Stimulated activated naive B cell treated with anti-CD40 and anti-IgM and Interleukin-4, amounts not matched to agents 10 μg/mL and 1 μg/mL and 100 μg/mL, for 72 hours (primary cell): ENCODE data around the gene NAT16.
A peak's percentile ranks its signal among the peaks of the same experiment; 100 is the strongest.

Experiments
- ATAC-seq, 2 donors: fragments of 150-1000 bp; cut with Tn5 transposase; replicated peaks; 2 replicates each; pipeline ENCODE4 v1.10.0; 2021; ENCODE audit warnings: moderate library complexity in 1 of 2
- DNase-seq: peaks from one replicate; pipeline ENCODE4 v3.0.0; 2021
- H3K27ac Mint-ChIP-seq: one replicate; pipeline ENCODE4 v1.8.0; 2022; ENCODE audit warnings: mild to moderate bottlenecking, mixed read lengths
- H3K27me3 Mint-ChIP-seq, 2 donors: one replicate each; pipeline ENCODE4 v1.8.0; 2022; ENCODE audit warnings: mixed read lengths in 2 of 2
- H3K36me3 Mint-ChIP-seq, 2 donors: one replicate each; pipeline ENCODE4 v1.8.0; 2022; ENCODE audit warnings: mixed read lengths in 2 of 2, mild to moderate bottlenecking in 1 of 2
- H3K4me1 Mint-ChIP-seq, 2 donors: one replicate each; pipeline ENCODE4 v1.8.0; 2022; ENCODE audit warnings: mixed read lengths in 2 of 2, mild to moderate bottlenecking in 1 of 2
- H3K4me3 Mint-ChIP-seq, 2 donors: one replicate each; pipeline ENCODE4 v1.8.0; 2022; ENCODE audit warnings: mild to moderate bottlenecking in 2 of 2, mixed read lengths in 2 of 2, moderate library complexity in 1 of 2
- H3K9me3 Mint-ChIP-seq, 2 donors: one replicate each; pipeline ENCODE4 v1.8.0; 2022; ENCODE audit warnings: mixed read lengths in 2 of 2, mild to moderate bottlenecking in 1 of 2

NAT16 gene

GRCh38 chr7:101171442-101171837 lies 8.7 kb downstream of the NAT16 start:
- peaks cover 90 to 100% of the 10 kb centered on the region in 2 donors for H3K27me3 Mint-ChIP-seq
- H3K9me3 Mint-ChIP-seq, result peaks cover 0 to 7% of the 10 kb centered on the region in 2 donors
- DNase-seq (no peak), ATAC-seq (no peak)
- H3K4me3 Mint-ChIP-seq, result peak overlapping the region; percentile 36 to 74
- peak overlapping the region; percentile 94 for H3K27ac Mint-ChIP-seq
- H3K4me1 Mint-ChIP-seq, result peaks cover 51 to 79% of the 10 kb centered on the region in 2 donors
- peaks cover 9 to 14% of the 10 kb centered on the region in 2 donors for H3K36me3 Mint-ChIP-seq

- DNase-seq, result no peak
- Mint-ChIP-seq H3K9me3 (peaks cover 0 to 7% of the 10 kb centered on the region in 2 donors), H3K36me3 (peaks cover 9 to 14% of the 10 kb centered on the region in 2 donors), H3K4me1 (peaks cover 57 to 85% of the 10 kb centered on the region in 2 donors), H3K27me3 (peaks cover 91 to 100% of the 10 kb centered on the region in 2 donors), H3K27ac (peak overlapping the region; percentile 94), H3K4me3 (peak overlapping the region; percentile 36 to 74)
- ATAC-seq, result no peak
Observed at GRCh38 chr7:101170617-101171441, 9.3 kb downstream of the NAT16 start.

DNA sequence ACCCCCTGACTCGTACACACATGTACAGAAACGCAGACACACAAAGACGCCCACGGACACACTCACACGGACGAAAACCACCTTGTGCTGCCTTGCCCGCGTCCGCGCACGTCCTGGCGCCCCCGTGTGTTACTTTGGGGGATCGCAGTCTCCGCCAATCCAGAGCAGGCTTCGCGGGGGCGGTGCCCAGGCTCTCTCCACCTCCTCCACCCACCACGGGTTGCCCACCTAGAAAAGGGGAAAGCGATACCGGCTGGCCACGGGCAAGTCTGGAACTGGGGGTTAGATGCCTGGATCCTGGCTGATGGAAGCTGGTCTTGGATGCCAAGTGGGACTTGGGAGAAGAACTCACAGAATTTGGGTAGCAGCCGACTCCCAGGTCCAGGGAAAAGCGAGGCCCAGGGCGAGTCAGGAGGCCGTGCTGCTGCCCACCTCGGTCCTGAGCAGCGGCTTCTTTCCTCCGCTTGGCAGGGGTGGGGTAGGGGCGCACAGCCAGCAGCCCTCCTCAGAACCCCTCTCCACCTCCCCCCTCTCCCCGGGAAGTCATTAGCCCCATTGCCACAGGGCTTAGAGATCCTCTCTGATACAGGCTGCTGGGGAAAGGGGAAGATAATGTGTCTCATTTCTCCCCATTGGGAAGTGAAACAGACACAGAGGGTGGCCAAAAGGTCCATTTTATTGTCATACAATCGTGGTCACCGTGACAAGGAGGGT lies 10.1 kb downstream of the NAT16 start:
- Mint-ChIP-seq H3K9me3 (peaks cover 3 to 10% of the 10 kb centered on the region in 2 donors), H3K4me3 (peak overlapping the region; percentile 17 to 36), H3K4me1 (peaks cover 65 to 93% of the 10 kb centered on the region in 2 donors), H3K27me3 (peaks cover 91 to 100% of the 10 kb centered on the region in 2 donors), H3K36me3 (peaks cover 11 to 18% of the 10 kb centered on the region in 2 donors), H3K27ac (peak overlapping the region; percentile 70)
- DNase-seq (peak; percentile 65), ATAC-seq (peak; percentile 34 to 58)

DNA sequence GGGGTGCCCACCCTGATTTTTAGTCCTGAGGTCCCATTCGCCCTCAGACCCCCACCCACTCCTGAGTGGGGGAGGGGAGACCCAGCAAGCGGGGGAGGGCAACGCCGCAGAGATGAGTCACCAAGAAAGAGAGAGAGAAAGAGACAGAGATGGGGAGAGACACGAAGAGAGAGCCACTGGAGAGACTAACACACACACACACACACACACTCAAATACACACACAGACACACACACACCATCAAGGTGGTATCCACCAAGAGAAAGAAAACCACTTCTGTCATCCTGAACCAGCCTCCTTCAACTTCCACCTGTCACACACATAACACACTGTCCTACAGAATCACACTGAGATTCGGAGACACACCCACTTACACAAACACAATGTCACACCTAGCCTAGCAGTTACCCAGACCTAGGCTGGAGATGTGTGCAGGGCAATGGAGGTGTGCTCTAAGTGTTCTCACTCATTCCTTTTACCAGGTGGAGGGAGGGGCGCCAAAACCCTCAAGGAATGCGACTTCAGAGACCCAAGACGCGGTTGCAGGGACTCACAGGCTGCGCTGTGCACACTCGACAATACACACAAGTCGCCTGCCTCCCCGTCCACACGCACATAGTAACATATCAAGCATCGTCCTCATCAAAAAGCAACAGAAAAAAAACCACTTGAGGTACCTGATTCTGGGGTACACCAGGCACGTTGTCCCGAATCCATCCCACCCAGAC lies 10.8 kb downstream of the NAT16 start:
- DNase-seq (no peak), ATAC-seq (no peak)
- Mint-ChIP-seq H3K4me3 (peak overlapping the region; percentile 17 to 36), H3K27me3 (peaks cover 88 to 100% of the 10 kb centered on the region in 2 donors), H3K9me3 (peaks cover 3 to 7% of the 10 kb centered on the region in 2 donors), H3K4me1 (peaks cover 65 to 96% of the 10 kb centered on the region in 2 donors), H3K36me3 (peaks cover 9 to 17% of the 10 kb centered on the region in 2 donors), H3K27ac (peak overlapping the region; percentile 70)

GRCh38 chr7:101168412-101169049 lies 11.6 kb downstream of the NAT16 start:
- peaks cover 4 to 12% of the 10 kb centered on the region in 2 donors for H3K36me3 Mint-ChIP-seq
- peak overlapping the region in 1 of 2 donors; percentile 52 for H3K4me3 Mint-ChIP-seq
- H3K4me1 Mint-ChIP-seq, result peaks cover 60 to 96% of the 10 kb centered on the region in 2 donors
- DNase-seq, result no peak
- peaks cover 2 to 3% of the 10 kb centered on the region in 2 donors for H3K9me3 Mint-ChIP-seq
- H3K27ac Mint-ChIP-seq, result peak overlapping the region; percentile 47
- H3K27me3 Mint-ChIP-seq, result peaks cover 81 to 97% of the 10 kb centered on the region in 2 donors
- no peak for ATAC-seq

- no peak for DNase-seq
- H3K27me3 Mint-ChIP-seq, result peaks cover 74 to 90% of the 10 kb centered on the region in 2 donors
- H3K9me3 Mint-ChIP-seq, result peaks cover 2 to 3% of the 10 kb centered on the region in 2 donors
- H3K36me3 Mint-ChIP-seq, result peaks cover 4 to 12% of the 10 kb centered on the region in 2 donors
- peak overlapping the region in 1 of 2 donors; percentile 20 for H3K4me3 Mint-ChIP-seq
- peaks cover 56 to 92% of the 10 kb centered on the region in 2 donors for H3K4me1 Mint-ChIP-seq
- no peak overlapping the region for H3K27ac Mint-ChIP-seq
- ATAC-seq, result no peak
Observed at GRCh38 chr7:101167645-101168411, 12.3 kb downstream of the NAT16 start.

GRCh38 chr7:101166909-101167644 lies 13.0 kb downstream of the NAT16 start:
- Mint-ChIP-seq H3K36me3 (peaks cover 4 to 12% of the 10 kb centered on the region in 2 donors), H3K27me3 (peaks cover 72 to 82% of the 10 kb centered on the region in 2 donors), H3K4me1 (peaks cover 56 to 93% of the 10 kb centered on the region in 2 donors), H3K9me3 (peaks cover 2 to 3% of the 10 kb centered on the region in 2 donors), H3K27ac (no peak overlapping the region), H3K4me3 (peak overlapping the region in 1 of 2 donors; percentile 14)
- no peak for ATAC-seq
- DNase-seq, result no peak

DNA sequence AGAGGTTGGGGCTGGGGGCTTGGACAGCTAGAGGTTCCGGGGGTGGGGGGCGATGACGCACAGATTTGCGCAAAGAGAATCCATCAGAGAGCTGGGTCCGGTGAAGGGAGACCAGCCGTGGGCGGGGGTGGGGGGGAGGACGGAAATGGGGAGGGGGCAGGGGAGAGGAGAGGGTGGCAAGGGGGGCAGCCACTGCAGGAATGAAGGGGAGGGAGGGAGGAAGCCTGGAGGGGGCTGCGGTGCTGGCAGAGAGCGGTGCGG lies 13.5 kb downstream of the NAT16 start:
- peaks cover 67 to 77% of the 10 kb centered on the region in 2 donors for H3K27me3 Mint-ChIP-seq
- no peak for DNase-seq
- peak overlapping the region; percentile 84 to 94 for H3K4me3 Mint-ChIP-seq
- peaks cover 3 to 10% of the 10 kb centered on the region in 2 donors for H3K36me3 Mint-ChIP-seq
- H3K9me3 Mint-ChIP-seq, result peaks cover 2 to 3% of the 10 kb centered on the region in 2 donors
- ATAC-seq, result no peak
- peaks cover 53 to 89% of the 10 kb centered on the region in 2 donors for H3K4me1 Mint-ChIP-seq
- H3K27ac Mint-ChIP-seq, result no peak overlapping the region

DNA sequence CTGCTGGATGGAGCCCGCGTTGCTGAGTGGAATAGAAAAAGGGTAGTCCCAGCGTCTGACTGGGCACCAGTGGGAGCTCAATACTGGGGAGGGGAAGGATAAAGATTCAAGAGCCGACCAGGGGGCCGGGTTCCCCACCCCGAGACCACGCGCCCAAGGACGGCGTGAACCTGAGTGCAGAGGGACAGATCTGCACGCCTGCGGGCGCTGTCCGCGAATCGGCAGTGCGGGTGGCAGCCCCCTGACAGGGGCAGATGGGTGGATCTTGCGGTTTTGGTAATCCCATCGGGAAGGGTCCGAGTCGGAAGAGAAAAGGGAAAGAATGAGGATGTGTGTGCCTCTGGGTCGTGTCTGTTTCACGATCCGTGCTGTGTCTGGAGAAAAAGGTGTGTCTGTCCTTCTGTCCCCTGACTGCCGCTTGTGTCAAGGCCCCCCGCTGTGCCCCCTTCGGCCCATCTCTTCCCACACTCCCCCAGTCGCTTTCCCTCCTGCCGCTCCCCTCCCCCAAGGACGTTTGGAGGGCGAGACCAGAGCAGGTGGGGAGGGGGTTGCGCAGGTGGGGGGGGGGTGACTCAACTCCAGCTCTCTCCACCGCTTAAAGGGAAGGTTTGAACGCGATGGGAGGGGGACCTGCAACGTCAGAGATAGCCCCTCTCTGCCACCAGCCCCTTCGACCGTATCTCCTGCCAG lies 14.0 kb downstream of the NAT16 start:
- Mint-ChIP-seq H3K27ac (peak overlapping the region; percentile 98), H3K27me3 (peaks cover 62 to 72% of the 10 kb centered on the region in 2 donors), H3K36me3 (peaks cover 4 to 10% of the 10 kb centered on the region in 2 donors), H3K4me1 (peaks cover 48 to 84% of the 10 kb centered on the region in 2 donors), H3K9me3 (peaks cover 2 to 3% of the 10 kb centered on the region in 2 donors), H3K4me3 (peak overlapping the region; percentile 84 to 94)
- ATAC-seq (no peak), DNase-seq (no peak)

GRCh38 chr7:101165075-101165957 lies 14.8 kb downstream of the NAT16 start, which contains the start of gene VGF:
TSS of gene VGF (minus strand) at chr7:101165569. CDS start at chr7:101164843, 726 bp downstream.
- ATAC-seq (peak; percentile 82 to 84), DNase-seq (peak; percentile 83)
- peaks cover 43 to 76% of the 10 kb centered on the region in 2 donors for H3K4me1 Mint-ChIP-seq
- peaks cover 6 to 11% of the 10 kb centered on the region in 2 donors for H3K36me3 Mint-ChIP-seq
- peak within 1 kb of the TSS; percentile 84 to 94 for H3K4me3 Mint-ChIP-seq
- H3K9me3 Mint-ChIP-seq, result peaks cover 2 to 3% of the 10 kb centered on the region in 2 donors
- peak within 1 kb of the TSS; percentile 98 for H3K27ac Mint-ChIP-seq
- H3K27me3 Mint-ChIP-seq, result peaks cover 55 to 64% of the 10 kb centered on the region in 2 donors

- DNase-seq (no peak), ATAC-seq (no peak)
- Mint-ChIP-seq H3K36me3 (peaks cover 16 to 22% of the 10 kb centered on the region in 2 donors), H3K4me1 (peaks cover 34 to 66% of the 10 kb centered on the region in 2 donors), H3K27ac (peak overlapping the region; percentile 86), H3K27me3 (peaks cover 44 to 54% of the 10 kb centered on the region in 2 donors), H3K4me3 (peak overlapping the region; percentile 48 to 84), H3K9me3 (peaks cover 2 to 3% of the 10 kb centered on the region in 2 donors)
Observed at GRCh38 chr7:101164071-101164840, 15.8 kb downstream of the NAT16 start.
